Fibroblast of skin of left quadriceps (primary cell): ENCODE data around the gene YEATS4.
"Not testable (repeated sequence)": the region's sequence is repeated elsewhere in the genome, so short reads cannot be mapped to it uniquely, and the experiment has no call there.

ENCODE experiments used
- DNase-seq, 2 experiments: peaks; one replicate each; pipeline ENCODE4 v3.0.0-alpha.2; 2013; ENCODE audit warnings: low read depth in 2 of 2

The YEATS4 gene

DNA sequence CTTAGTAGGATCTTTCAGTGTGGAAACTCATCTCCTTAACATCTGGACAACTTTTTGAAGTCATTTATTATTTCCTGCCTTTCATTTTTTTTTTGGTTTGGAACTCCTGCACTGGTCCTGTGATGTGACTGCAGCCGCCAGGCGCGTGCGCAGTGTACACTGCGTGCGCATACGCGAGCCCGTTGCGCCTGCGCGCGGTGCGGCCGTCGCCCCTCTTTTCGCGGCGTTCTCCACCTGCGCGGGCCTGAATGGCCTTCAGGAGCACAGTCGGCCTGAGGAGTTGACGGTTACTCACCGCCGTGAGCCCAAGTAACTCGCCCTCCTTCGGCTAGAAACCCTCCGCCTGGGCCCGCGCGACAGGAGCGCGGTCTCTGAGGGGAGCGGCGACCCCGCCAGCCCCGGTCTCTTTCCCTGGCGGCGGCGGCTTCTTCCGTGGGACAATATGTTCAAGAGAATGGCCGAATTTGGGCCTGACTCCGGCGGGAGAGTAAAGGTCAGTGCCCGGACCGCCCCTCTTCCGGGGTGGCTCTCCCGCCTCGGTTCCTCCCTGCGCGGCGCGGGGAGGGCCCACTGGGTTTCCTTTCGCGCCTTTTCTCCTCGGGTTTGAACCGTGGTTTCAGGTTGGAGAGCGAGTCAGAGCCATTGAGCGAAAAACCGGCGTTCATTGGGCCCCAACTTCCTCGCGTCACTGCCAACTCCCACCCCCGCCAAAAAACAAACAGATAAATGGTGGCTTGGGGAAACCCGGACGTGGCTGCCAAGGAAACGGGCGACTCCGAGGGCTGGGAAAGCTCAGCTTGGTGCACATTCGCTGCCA, at the start of gene YEATS4:
Gene YEATS4, plus strand, starts transcription at position 213 of the 817 bp plus-strand sequence. Its CDS starts 230 bp downstream, at position 443.
- DNase-seq: peak; percentile 59 to 62

DNA sequence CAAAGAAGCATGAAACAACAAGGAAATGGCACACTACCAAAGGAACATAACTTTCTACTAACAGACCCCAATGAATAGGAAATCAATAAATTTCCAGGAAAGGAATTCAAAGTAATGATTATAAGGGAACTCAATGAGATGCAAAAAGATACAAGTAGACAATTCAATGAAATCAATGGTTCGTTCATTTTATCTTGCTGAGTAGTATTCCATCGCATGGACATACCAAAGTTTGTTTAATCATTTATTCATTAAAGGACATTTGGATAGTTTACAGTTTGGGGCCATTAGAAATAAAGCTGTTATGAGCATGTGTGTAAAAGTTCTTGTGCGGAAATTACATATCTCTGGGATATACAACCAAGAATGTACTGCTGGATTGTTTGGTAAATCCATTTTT, 46.3 kb upstream of the YEATS4 start:
- no peak for DNase-seq

- DNase-seq: not testable (repeated sequence)
These were observed 42.8 kb upstream of the YEATS4 start for GRCh38 chr12:69316784-69317183.

GRCh38 chr12:69317233-69317632, 42.3 kb upstream of the YEATS4 start:
- not testable (repeated sequence) for DNase-seq

DNA sequence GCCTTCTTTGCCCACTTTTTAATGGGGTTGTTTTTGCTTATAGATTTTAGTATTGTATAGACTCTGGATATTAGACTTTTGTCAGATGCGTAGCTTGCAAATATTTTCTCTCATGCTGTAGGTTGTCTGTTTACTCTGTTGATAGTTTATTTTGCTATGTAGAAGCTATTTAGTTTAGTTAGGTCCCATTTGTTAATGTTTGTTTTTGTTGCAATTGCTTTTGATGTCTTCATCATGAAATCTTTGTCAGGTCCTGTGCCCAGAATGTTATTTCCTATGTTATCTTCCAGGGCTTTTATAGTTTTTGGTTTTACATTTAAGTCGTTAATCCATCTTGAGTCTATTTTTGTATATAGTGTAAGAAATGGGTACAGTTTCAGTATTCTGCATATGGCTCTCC, 41.3 kb upstream of the YEATS4 start:
- no peak for DNase-seq

DNA sequence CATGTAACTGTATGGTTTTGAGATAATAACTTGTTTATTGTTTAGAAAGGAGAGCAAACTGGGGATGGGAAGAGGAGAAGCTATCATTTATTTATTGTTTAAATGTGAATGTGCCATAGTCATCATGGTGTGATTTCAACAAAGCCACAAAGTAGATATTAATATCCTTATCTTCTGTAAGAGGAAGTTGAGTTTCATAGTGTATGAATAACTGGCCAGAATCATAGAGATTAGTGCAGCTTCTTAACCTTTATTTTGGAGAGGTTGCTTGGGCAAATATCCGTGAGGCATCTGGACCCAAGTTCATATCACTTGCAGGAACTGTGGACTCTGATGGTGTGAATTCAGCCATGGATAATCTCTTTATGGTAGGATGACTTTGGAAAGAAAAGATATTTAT, 38.2 kb upstream of the YEATS4 start:
- no peak for DNase-seq

- no peak for DNase-seq
These were observed 34.6 kb upstream of the YEATS4 start for GRCh38 chr12:69324797-69325466.

DNA sequence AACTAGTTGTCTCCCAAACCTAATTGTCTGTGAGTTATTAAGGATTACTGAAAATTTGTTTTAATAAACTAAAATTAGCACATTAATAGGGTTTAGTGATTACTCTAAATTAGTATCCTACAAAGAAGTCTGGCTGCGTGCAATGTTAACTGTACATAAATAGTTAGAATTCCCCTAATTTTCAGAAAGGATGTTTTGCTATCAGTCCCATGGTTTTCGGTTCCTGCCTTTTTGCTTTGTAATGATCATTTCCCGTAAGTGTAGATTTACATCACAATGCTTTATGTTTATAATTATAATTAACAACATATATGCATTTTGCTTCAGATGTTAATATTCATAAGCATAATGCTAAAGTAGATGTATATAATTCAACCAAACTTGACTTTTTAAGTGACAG, 31.1 kb upstream of the YEATS4 start:
- no peak for DNase-seq

- DNase-seq: no peak
These were observed 29.7 kb upstream of the YEATS4 start for GRCh38 chr12:69329669-69330428.

- no peak for DNase-seq
These were observed 28.8 kb upstream of the YEATS4 start for GRCh38 chr12:69330475-69331473.

DNA sequence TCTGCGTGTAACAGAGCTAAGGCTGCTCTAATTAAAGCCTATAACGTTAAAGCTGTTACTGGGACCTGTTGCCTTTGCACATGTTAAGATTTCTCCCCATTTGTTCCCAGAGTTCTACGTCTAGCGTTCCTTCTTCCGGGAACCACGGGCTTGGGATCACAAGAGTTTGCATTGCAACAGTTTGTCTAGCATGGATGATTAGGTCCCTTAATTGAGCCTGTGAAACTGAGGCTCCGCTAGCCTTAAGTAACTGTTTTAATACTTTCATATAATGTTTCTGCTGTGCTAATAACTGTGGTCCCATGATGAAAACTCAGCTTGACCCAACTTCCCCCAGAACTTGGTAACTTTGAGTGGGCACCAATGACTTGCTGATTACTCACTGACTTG, 28.0 kb upstream of the YEATS4 start:
- DNase-seq: no peak

- no peak for DNase-seq
These were observed 27.4 kb upstream of the YEATS4 start for GRCh38 chr12:69331909-69332684.

DNA sequence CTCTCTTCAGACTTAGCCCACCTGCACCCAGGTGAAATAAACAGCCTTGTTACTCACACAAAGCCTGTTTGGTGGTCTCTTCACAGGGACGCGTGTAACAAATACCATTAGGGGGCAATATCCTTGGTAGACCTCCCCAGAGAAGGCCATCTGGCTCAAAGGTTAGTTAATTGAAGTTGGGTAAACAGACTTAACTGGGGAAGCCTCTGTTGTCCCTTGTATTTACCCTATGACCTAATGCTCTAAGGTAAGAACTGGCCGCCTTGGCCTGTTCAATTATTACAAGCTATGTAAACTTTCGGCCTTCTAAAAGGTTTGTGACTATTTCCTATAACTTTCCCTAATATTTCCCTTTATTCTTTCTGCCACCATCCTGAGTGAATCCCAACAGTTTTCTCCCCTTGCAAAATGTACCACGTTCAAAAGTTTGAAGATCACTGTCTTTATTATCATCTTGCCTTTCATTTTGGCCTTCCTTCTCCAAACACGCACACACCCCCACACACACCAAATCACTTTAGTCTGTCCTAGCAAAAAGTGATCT, 26.7 kb upstream of the YEATS4 start:
- DNase-seq: no peak

- DNase-seq: no peak
These were observed 25.4 kb upstream of the YEATS4 start for GRCh38 chr12:69334158-69334557.

DNA sequence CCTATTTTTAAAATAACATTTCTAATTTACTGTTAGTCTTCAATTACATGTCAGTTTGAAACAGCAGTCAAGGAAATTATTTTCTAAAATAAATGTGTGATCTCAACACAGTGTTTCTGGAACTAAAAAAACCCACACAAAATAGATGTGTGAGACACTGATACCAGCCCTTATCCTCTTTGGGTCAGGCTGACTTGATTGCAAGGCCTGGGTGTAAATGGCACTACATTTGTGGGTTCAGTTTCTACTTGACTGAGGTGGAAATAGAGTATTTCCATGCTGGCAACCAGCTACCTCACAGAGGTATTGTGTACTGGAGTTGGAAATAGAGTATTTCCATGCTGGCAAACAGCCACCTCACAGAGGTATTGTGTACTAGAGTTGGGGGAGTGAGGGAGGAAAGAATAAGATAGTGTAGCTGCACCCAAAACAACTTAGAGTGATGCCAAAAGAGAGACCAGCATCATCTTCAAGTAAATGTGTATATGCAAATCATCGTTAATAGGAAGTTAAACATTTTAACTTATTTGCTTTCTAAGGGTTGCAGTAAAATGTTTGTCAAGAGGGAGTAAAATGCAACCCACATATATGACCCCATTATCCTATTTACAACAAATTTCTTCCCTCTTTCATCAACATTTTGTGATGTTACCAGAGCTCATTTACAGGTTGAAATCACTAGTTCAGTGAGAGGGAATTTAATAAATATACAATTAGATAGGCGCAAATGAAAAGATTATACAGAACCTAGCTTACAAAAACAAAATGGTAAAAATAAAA, 22.0 kb upstream of the YEATS4 start:
- no peak for DNase-seq

DNA sequence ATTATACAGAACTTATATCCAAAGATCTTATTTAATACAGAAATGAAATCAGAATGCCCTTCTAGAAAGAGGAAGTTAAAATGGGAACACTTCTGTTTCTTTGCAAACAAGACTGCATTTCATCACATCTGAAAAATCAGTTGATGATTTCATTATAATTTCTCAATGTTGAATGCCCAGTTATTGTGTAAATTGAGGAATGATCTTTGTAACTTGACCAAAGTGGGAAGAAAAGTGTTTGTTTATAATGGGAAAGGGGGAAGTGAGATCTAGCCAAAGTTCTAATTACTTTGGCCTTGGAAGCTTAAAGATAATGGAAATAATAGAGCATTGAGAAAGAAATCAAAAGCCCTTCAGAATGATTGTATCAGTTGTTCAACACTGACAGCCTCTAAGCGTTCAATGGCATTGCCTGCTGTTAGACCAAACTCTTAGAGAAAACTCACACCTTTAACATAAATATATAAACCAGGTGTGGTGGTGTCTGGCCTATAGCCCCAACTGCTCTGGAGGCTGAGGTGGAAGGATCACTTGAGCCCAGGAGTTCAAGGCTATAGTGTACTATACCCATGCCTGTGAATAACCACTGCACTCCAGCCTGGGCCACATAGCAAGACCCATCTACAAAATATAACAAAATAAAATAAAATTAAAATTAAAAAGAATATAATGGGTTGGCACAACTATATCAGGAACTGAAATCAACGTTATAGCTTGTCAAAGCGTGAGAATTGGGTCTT, 21.3 kb upstream of the YEATS4 start:
- DNase-seq: no peak

GRCh38 chr12:69338936-69339335, 20.6 kb upstream of the YEATS4 start:
- no peak for DNase-seq

DNA sequence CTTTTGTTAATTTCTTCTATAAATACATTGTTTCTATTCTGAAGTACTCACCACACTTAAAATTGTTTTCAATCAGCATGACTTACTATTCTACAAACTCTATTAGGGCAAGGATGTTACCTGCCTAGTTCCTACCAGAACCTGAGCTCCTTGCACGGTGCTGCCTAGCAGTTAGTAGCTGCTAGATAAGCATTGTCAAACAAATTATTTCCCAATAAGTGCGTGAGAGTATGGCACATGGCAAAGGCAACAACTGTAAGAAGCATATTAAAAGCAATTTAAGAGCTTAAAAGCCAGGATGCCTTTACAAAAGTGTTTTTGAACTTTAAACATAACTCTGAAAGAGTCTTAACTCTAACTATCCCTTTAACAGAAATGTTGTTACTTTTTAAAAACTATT, 19.5 kb upstream of the YEATS4 start:
- DNase-seq: no peak

GRCh38 chr12:69341328-69341727, 18.2 kb upstream of the YEATS4 start:
- DNase-seq: no peak
